Measurements from ENCODE around the gene RCAN1.

DNA sequence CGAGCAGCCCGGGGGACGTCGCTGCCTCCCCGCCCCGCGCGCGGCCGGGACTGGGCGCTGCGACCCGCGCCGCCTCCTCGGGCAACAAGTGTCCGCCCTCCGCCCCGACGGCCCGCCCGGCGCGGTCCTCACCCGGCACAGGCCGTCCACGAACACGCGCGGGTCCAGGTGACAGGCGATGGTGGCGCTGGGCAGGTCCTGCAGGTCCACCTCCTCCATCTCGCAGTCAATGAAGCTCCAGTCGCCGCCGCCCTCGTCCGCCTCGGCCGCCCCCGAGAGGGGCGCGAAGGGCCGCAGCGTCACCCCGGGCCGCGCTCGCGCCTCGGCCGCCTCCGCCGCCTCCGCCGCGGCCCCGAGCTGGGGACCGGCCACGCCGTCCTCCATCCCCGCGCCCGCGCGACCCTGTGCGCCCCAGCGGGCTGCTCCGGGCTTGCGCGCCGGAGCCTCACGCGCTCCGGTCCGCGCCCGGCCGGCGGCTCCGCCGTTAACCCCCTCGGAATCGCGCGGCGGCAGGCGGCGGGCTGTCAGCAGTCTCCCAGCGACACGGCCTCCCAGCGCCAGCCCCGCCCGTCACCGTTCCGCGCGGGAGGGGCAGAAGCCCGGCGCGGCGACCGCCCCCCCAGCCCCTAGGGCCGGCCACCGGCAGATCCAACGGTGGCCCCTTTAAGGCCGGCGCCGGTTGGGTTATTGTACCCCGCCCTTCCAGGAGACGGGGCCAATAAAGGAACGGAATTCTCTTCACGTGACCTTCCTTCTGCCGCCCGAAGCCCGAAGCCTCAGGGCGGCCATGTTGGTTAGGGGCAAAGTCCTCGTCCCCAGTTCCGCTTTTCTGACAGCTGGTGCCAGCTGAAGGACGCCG lies at the start of gene RCAN1:
- TF ChIP-seq, protein P1, sequence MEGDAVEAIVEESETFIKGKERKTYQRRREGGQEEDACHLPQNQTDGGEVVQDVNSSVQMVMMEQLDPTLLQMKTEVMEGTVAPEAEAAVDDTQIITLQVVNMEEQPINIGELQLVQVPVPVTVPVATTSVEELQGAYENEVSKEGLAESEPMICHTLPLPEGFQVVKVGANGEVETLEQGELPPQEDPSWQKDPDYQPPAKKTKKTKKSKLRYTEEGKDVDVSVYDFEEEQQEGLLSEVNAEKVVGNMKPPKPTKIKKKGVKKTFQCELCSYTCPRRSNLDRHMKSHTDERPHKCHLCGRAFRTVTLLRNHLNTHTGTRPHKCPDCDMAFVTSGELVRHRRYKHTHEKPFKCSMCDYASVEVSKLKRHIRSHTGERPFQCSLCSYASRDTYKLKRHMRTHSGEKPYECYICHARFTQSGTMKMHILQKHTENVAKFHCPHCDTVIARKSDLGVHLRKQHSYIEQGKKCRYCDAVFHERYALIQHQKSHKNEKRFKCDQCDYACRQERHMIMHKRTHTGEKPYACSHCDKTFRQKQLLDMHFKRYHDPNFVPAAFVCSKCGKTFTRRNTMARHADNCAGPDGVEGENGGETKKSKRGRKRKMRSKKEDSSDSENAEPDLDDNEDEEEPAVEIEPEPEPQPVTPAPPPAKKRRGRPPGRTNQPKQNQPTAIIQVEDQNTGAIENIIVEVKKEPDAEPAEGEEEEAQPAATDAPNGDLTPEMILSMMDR (IDR thresholded peaks at IDR 0.05): peak in 1 of 7 experiments; percentile 4
- TF ChIP-seq POLR2A (IDR thresholded peaks at IDR 0.05): no peak

Data from body of pancreas (tissue), 4 donors.